HG03457 (cell line): Measurements from ENCODE around the gene RIT1.
A peak's percentile ranks its signal among the peaks of the same experiment; 100 is the strongest.

Experiments used
- ATAC-seq: cut with Tn5 transposase; IDR thresholded peaks from one replicate; pipeline ENCODE4 v1.9.1; 2021; ENCODE audit warnings: moderate number of reproducible peaks; ENCODE audit not compliant: unreplicated experiment

RIT1 gene

GRCh38 chr1:155911156-155912055 lies at the start of gene RIT1:
TSS of gene RIT1 (minus strand) at chr1:155911349. CDS start at chr1:155910761, 588 bp downstream.
- ATAC-seq, result peak; percentile 70

- no peak for ATAC-seq
These were observed 49.1 kb upstream of the RIT1 start for GRCh38 chr1:155960081-155960745.

- no peak for ATAC-seq
These were observed 46.3 kb upstream of the RIT1 start for GRCh38 chr1:155957411-155957915.

GRCh38 chr1:155954645-155955044 lies 43.5 kb upstream of the RIT1 start:
- ATAC-seq, result no peak

GRCh38 chr1:155952505-155952890 lies 41.3 kb upstream of the RIT1 start:
- ATAC-seq, result no peak

GRCh38 chr1:155951753-155952504 lies 40.8 kb upstream of the RIT1 start:
- ATAC-seq, result no peak

- no peak for ATAC-seq
These were observed 39.7 kb upstream of the RIT1 start for GRCh38 chr1:155950829-155951228.

GRCh38 chr1:155947741-155948140 lies 36.6 kb upstream of the RIT1 start:
- ATAC-seq, result no peak

GRCh38 chr1:155947292-155947691 lies 36.1 kb upstream of the RIT1 start:
- ATAC-seq, result no peak

- ATAC-seq, result no peak
These were observed 35.6 kb upstream of the RIT1 start for GRCh38 chr1:155946633-155947219.

GRCh38 chr1:155944444-155944799 lies 33.3 kb upstream of the RIT1 start:
- no peak for ATAC-seq

- ATAC-seq, result no peak
These were observed 31.5 kb upstream of the RIT1 start for GRCh38 chr1:155942578-155943141.

- no peak for ATAC-seq
These were observed 30.8 kb upstream of the RIT1 start for GRCh38 chr1:155941845-155942531.

- ATAC-seq, result no peak
These were observed 30.1 kb upstream of the RIT1 start, which contains the start of gene RXFP4 for GRCh38 chr1:155940993-155941844. TSS of gene RXFP4 (plus strand) at chr1:155941638. CDS start at chr1:155941710, 72 bp downstream.

GRCh38 chr1:155940482-155940992 lies 29.4 kb upstream of the RIT1 start:
- ATAC-seq, result no peak

GRCh38 chr1:155938220-155938627 lies 27.1 kb upstream of the RIT1 start:
- no peak for ATAC-seq

GRCh38 chr1:155934936-155935590 lies 23.9 kb upstream of the RIT1 start:
- ATAC-seq, result no peak
